UCSD-AML1 (cell line): Measurements from ENCODE around the gene ARHGEF39.

Experiments
- DNase-seq: peaks from one replicate; lab custom pipeline; 2025; ENCODE audit not compliant: unreplicated experiment; lab: John Stamatoyannopoulos, UW

Gene ARHGEF39

GRCh38 chr9:35664531-35665470, at the start of gene ARHGEF39:
ARHGEF39 (minus strand) TSS chr9:35665195; CDS start chr9:35665169, 26 bp downstream.
- peak; percentile 85 for DNase-seq

- DNase-seq: no peak
These were observed 49.1 kb upstream of the ARHGEF39 start for GRCh38 chr9:35714123-35714522.

GRCh38 chr9:35713578-35713977, 48.6 kb upstream of the ARHGEF39 start:
- no peak for DNase-seq

- no peak for DNase-seq
These were observed 47.9 kb upstream of the ARHGEF39 start for GRCh38 chr9:35712762-35713400.

GRCh38 chr9:35711501-35712428, 46.8 kb upstream of the ARHGEF39 start:
- no peak for DNase-seq

- no peak for DNase-seq
These were observed 46.0 kb upstream of the ARHGEF39 start for GRCh38 chr9:35710818-35711500.

GRCh38 chr9:35708146-35708545, 43.2 kb upstream of the ARHGEF39 start:
- DNase-seq: no peak

GRCh38 chr9:35706951-35707350, 42.0 kb upstream of the ARHGEF39 start:
- DNase-seq: no peak

GRCh38 chr9:35705836-35706430, 40.9 kb upstream of the ARHGEF39 start:
- DNase-seq: no peak

- DNase-seq: no peak
These were observed 40.4 kb upstream of the ARHGEF39 start for GRCh38 chr9:35705372-35705771.

- no peak for DNase-seq
These were observed 39.1 kb upstream of the ARHGEF39 start for GRCh38 chr9:35703906-35704672.

- no peak for DNase-seq
These were observed 37.7 kb upstream of the ARHGEF39 start for GRCh38 chr9:35702696-35703095.

- DNase-seq: no peak
These were observed 35.9 kb upstream of the ARHGEF39 start for GRCh38 chr9:35700942-35701341.

- DNase-seq: no peak
These were observed 35.0 kb upstream of the ARHGEF39 start for GRCh38 chr9:35700031-35700430.

GRCh38 chr9:35698231-35698630, 33.2 kb upstream of the ARHGEF39 start:
- DNase-seq: no peak

- DNase-seq: no peak
These were observed 32.5 kb upstream of the ARHGEF39 start for GRCh38 chr9:35697486-35697885.

- peak; percentile 52 for DNase-seq
These were observed 31.7 kb upstream of the ARHGEF39 start for GRCh38 chr9:35696520-35697215.

GRCh38 chr9:35695943-35696401, 31.0 kb upstream of the ARHGEF39 start:
- DNase-seq: no peak
